ENCODE results near the gene CEP41.

DNA sequence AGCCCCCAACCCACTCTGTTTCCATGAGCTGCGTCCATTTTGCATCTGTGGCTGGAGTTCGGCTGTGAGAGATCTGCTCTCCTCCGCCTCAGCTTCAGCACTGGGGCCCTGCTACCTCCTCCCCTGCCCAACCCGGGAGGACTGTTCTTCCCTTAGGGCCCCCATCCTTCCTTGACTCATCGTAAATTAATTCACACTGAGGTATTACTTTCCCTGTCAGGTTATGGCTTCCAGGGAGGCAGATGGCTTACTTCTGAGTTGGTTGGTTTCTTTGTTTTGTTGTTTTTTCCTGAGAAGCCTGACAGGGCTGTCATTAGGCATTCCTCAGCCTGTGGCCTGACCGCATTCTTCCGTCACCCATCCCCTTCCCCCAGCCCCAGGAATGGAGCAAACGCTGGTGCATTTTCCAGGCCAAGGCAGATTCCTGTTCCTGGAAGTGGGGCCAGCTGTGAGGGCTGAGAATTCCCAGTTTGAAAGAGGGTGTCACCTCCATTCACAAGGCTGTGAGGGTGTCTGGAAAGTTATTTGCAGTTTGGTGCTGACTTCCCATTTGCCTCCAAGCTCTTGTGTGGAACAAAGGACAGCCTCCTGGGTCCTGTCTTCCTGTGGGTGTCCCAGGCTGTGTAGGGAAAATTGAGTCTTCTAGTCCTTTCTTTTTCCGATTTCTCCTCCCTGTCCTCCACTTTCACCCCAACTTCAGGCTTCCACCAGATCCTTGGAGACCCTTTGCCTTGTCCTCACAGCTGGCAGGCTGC, 84.5 kb downstream of the CEP41 start:
- no peak for TF ChIP-seq CTCF (optimal IDR thresholded peaks at IDR 0.05 in 1 of 3, IDR thresholded peaks at IDR 0.05 in 1 of 3, conservative IDR thresholded peaks at IDR 0.05 in 1 of 3; ENCODE audit: extremely low read depth in 1 of 3, insufficient read depth in 2 of 3, low read length in 3 of 3)
- TF ChIP-seq EZH2 (IDR thresholded peaks at IDR 0.05; ENCODE audit: low read length) = no peak
